ENCODE results near the gene TBXA2R. TPM values are rescaled to one million over a fixed set of nuclear protein-coding genes. Genes with fewer than 3 reads are reported as not detected.

Gene TBXA2R
- total and polyA plus RNA-seq, 2 donors (not counting 3 experiments of a cell fraction or from before 2014, with no cell fraction given): 2.4 to 2.9 TPM

GRCh38 chr19:3577723-3578344 lies 28.8 kb downstream of the TBXA2R start:
- H4K20me1 ChIP-seq (replicated peaks; ENCODE audit: control insufficient read depth, extremely low read depth, insufficient read depth, low read length): no peaks in the 10 kb centered on the region
- intact Hi-C loops (cut with micrococcal nuclease): no loop called here
- BruUV-seq (replicated peaks): no TSS peak
- dilution Hi-C loops (cut with MboI; ENCODE audit: extremely low pct_ligation_motif_present, low sequenced_read_pairs): no loop called here
- TF ChIP-seq MAX (IDR thresholded peaks at IDR 0.05; ENCODE audit: insufficient read depth, insufficient read length): no peak
- no peak for TF ChIP-seq EZH2 (IDR thresholded peaks at IDR 0.05; ENCODE audit: borderline replicate concordance, low read depth, low read length, severe bottlenecking)
- TF ChIP-seq GATA2 (IDR thresholded peaks at IDR 0.05; ENCODE audit: insufficient read depth, insufficient read length, low read depth, low read length): no peak
- no peak for TF ChIP-seq FOS (IDR thresholded peaks at IDR 0.05; ENCODE audit: borderline replicate concordance, insufficient read depth, low read length)
- TF ChIP-seq POLR2A (IDR thresholded peaks at IDR 0.05; ENCODE audit: low read depth, low read length): no peak
- TF ChIP-seq MYC (IDR thresholded peaks at IDR 0.05; ENCODE audit: low read depth, low read length): no peak
- no peak for TF ChIP-seq JUN (IDR thresholded peaks at IDR 0.05; ENCODE audit: borderline replicate concordance, insufficient read depth, insufficient read length, low read depth)
- H3K9me1 ChIP-seq (replicated peaks; ENCODE audit: control insufficient read depth, extremely low read depth, insufficient read depth, low read length): no peaks in the 10 kb centered on the region
- FAIRE-seq (no peak), DNase-seq (ENCODE audit: low read depth, low spot score) (no peak)
- no peak overlapping the region for H3K4me3 ChIP-seq (replicated peaks in 1 of 3; ENCODE audit: insufficient read depth in 1 of 3, low read depth in 1 of 3, low read length in 3 of 3)
- H3K27ac ChIP-seq (ENCODE audit: insufficient read depth, low read depth, low read length): no peak overlapping the region
- no peaks in the 10 kb centered on the region for H3K27me3 ChIP-seq (ENCODE audit: control insufficient read depth in 2 of 2, insufficient read depth in 2 of 2, low read length in 2 of 2)
- H3K4me2 ChIP-seq (ENCODE audit: insufficient read depth, low read length): no peak overlapping the region
- ChIA-PET CTCF (interaction anchor here (0.9 to 1.4 kb wide), 5 partner anchors 8 to 44 kb away, joined by 3 to 9 read pairs (median 3); partner anchors contain the start of gene GIPC3), POLR2A (no interaction called here)
- H2AFZ ChIP-seq (ENCODE audit: low read depth, low read length): no peak overlapping the region
- H3K9me3 ChIP-seq (replicated peaks; ENCODE audit: control insufficient read depth, insufficient read depth, low read length): no peaks in the 10 kb centered on the region
- H3K4me1 ChIP-seq (ENCODE audit: control insufficient read depth, extremely low read depth, insufficient read depth, low read length): peaks cover 16% of the 10 kb centered on the region
- no peak overlapping the region for H3K9ac ChIP-seq (replicated peaks; ENCODE audit: extremely low read depth, insufficient read depth, low read length)
- peaks cover 0 to 3% of the 10 kb centered on the region in 2 experiments for H3K36me3 ChIP-seq (ENCODE audit: control insufficient read depth in 2 of 2, extremely low read depth in 1 of 2, insufficient read depth in 2 of 2, low read length in 2 of 2)
- H3K79me2 ChIP-seq (ENCODE audit: control insufficient read depth, insufficient read depth, low read length): peaks cover 2% of the 10 kb centered on the region

Measured in endothelial cell of umbilical vein (primary cell).